HG03521 (cell line): Measurements from ENCODE around the gene WASHC4.

Experiments used
- ATAC-seq: cut with Tn5 transposase; IDR thresholded peaks from one replicate; pipeline ENCODE4 v1.9.1; 2021; ENCODE audit warnings: mild to moderate bottlenecking, moderate library complexity; ENCODE audit not compliant: unreplicated experiment

WASHC4 gene, protein sequence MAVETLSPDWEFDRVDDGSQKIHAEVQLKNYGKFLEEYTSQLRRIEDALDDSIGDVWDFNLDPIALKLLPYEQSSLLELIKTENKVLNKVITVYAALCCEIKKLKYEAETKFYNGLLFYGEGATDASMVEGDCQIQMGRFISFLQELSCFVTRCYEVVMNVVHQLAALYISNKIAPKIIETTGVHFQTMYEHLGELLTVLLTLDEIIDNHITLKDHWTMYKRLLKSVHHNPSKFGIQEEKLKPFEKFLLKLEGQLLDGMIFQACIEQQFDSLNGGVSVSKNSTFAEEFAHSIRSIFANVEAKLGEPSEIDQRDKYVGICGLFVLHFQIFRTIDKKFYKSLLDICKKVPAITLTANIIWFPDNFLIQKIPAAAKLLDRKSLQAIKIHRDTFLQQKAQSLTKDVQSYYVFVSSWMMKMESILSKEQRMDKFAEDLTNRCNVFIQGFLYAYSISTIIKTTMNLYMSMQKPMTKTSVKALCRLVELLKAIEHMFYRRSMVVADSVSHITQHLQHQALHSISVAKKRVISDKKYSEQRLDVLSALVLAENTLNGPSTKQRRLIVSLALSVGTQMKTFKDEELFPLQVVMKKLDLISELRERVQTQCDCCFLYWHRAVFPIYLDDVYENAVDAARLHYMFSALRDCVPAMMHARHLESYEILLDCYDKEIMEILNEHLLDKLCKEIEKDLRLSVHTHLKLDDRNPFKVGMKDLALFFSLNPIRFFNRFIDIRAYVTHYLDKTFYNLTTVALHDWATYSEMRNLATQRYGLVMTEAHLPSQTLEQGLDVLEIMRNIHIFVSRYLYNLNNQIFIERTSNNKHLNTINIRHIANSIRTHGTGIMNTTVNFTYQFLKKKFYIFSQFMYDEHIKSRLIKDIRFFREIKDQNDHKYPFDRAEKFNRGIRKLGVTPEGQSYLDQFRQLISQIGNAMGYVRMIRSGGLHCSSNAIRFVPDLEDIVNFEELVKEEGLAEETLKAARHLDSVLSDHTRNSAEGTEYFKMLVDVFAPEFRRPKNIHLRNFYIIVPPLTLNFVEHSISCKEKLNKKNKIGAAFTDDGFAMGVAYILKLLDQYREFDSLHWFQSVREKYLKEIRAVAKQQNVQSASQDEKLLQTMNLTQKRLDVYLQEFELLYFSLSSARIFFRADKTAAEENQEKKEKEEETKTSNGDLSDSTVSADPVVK

DNA sequence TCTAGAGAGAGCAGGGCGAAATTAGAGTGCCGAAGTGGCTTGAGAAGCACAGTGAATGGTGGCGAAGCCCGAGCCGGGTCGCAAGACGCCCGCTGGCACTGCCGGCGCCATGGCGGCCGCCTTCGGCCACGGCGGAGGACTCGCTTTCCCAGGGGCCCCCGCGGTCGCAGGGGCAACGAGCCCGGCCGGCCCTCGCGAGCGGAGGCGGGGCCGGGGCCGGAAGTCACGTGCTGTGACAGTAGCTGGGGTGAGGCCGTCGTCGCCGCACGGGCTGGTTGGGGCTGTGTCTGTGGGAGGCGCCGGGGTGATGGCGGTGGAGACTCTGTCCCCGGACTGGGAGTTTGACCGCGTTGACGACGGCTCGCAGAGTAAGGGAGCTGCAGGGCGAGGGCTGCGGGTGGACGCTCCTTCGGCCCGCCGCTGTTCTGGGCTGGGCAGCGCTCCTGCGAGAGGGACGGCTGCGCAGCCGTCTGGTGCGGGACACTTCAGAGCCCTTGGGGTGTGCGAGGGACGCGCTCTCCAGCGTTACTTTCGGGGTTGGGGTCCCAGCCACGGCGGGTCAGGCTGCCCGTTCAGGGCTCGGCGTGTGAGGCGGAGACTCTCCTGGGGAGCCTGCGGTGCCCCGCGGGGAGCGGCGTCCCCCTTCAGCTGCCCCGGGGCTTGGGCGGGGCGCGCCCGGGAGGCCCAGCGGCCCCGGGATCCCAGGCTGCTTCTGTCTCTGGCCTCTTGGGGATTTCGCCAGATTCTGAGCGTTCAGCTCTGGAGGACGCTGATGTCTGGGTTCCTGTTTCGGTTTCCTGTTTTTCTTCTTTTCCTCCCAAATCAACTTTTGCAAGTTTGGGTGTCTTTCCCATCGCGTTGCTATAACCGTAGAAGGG is at the start of gene WASHC4:
Gene WASHC4, plus strand, starts transcription at position 238 of the 878 bp plus-strand sequence. Its CDS starts 70 bp downstream, at position 308.
- ATAC-seq = peak; percentile 95

DNA sequence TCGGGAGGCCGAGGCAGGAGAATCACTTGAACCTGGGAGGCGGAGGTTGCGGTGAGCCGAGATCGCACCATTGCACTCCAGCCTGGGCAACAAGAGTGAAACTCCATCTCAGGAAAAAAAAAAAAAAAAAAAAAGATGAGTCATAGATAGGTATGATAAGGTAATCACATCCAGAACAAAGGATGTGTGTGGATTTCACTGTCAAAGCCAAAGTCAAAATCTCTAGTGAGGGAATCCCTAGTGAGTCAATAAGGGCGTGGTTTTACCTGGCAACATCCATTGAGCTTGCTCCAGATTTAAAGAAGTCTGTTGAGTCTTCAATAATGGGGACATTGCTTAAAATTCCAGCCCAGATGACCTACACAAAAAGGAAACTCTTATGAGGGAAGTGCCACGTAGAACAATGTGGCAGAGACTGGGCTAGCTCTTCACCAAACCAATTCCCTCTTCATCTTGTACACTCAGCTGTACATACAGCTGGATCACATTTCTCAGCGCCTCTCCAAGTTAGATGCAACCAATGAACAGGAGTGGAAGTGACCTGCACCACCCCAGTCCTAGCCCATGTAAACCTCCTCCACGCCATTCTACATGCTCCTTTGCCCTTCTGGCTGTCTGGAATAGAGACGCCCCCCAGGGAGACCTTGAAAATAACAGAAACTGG is 46.7 kb upstream of the WASHC4 start:
- ATAC-seq = no peak

DNA sequence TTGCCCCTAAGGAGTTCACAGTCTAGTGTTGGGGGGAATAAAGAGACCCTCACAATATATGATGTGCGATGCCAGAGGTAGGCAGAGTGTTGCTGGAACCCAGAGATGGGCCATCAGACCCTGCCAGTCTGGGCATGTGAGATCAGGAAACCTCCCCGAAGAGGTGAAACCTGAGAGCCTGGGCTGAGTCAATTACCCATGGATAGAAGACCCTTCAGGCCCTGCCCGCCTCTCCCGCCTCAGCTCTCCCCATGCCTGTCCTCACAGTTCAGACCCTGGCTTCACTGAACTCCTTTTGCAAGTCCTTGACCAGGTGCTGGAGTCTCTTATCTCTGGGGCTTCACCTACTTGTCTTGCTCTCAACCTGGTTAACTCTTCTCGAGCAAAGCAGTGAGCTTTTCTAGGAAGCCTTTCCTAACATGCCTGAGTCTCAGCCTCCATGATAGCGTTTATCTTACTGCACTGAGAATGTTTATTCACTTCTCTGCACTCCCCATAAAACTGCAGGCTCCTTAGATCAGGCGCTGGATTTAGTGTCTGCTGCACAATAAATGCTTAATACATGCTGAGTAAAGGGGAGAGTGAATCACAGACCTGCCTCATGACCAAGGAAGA is 42.9 kb upstream of the WASHC4 start:
- ATAC-seq = no peak

DNA sequence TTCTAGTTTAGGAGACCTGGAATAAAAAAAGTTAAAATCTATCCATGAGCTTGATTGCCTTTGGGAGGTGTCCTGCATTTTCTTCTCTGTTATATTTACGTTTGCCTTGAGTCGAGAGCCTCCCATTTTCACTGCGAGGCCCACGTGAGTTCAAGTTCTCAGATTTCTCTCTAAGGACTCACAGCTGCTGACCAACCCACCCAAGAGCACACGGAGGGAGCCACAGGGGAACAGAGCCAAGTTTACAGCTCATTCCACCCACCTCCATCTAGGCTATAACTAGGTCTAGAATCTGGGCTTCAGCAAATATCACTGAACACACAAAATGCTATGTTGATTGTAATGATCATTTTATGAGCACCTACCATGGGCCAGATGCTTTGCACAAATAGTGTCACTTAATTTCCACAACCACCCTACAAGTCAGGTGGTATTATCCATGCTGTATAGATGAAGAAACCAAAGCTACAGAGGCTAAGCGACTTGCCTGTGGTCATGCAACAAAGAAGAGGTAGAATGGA is 40.0 kb upstream of the WASHC4 start:
- no peak for ATAC-seq

DNA sequence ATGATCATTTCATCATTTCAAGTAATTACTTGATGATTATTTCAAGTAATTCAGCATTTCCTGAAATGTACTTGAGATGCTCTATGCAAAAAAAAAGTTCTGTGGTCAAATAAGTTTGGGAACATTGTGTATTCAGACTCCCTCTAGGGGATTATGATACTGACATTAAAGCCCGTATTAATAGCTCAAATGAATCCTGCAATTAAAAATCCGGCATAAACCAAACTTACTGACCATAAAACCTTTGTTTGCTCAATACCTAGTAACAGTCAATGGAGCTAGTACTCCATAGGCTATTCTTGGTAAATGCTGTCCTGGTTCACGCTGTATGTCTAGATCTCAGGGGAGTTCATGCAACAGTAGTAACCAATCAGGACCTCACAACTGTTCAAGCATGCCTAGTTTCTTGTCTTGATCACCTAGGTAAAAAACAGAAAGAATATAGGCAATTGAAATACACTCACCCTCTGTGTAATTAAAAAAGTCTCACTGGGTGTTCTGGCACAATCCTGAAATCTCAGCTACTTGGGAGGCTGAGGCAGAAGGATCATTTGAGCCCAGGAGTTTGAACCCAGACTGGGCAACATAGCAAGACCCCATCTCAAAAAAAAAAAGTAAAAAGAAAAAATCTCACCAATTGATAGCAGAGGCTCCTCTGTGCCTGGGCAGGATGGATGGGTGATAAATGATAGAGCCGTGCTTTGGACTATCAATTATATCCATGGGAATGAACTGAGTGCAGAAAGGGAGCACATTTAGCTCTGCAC is 37.4 kb upstream of the WASHC4 start:
- ATAC-seq = no peak

DNA sequence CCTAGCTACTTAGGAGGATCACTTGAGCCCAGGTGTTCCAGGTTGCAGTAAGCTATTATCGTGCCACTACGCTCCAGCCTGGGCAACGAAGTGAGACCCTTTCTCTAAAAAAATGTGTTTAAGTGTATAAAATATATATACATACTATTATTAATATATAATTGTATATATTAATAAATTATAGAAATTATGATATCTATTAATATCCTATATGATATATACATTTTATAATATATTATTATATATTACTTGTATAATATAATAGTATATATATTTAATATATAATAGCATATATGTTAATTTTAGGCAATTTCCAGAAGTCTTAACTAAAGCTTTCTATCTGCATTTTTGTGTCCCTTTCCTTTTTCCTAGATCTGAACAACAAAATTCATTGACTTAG is 35.5 kb upstream of the WASHC4 start:
- ATAC-seq = no peak

DNA sequence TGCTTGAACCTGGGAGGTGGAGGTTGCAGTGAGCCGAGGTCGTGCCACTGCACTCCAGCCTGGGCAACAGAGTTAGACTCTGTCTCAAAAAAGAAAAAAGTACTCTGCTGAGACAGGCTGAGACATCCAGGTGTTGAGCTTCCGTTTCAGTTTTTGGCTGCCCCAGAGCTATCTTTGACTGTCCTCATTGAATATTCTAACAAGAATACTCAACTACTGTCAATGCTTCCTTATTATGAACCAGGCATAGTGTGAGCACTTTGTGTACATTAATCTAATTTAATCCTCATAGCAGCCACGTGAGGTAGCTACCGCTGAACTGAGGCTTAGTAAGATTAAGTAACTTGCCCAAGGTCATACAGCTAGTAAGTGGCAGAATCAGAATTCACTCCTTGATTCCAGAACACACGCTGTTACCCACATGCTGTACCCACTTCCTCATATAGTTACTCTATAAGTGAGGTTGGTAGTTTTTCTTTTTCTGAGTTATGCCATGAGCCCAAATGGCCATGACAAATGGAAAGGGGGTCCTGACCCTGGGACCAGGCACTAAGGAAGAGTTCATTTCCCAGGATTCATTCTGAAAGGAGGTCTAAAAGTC is 34.5 kb upstream of the WASHC4 start:
- no peak for ATAC-seq

DNA sequence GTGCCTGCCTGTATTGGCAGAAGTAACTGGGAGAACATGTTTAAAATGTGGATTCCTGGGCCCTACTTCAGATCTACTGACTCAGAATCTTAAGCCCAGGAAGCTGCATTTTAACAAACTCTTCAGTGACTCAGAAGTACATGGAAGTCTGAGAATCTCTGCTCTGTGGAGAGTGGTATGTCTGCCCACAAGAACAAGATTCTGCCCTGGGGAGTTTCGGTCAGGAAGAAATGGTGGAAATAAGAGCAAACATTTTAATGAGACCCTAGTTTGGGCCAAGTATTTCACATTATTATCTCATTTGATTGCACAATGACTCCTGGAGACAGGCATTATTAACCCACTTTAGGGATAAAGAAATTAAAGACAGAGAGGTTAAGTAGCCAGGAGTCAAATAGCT is 31.4 kb upstream of the WASHC4 start:
- no peak for ATAC-seq

DNA sequence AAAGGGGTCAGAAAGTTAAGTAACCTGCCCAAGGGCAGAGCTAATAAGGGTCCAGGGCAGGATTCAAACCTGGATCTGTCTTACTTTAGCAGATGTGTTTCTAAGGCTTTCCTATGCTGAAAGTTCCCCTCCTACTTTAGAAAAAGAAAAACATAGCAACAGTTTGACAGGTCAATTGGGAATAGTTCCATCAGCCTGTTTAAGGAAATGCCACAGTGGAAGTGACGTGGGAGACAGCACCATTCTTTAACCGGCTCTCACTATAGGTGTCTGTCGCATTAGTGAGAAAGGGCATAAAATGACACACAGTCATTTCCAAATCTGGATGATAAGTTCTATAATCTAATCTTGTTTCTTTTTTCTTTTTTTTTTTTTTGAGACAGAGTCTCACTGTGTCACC is 30.6 kb upstream of the WASHC4 start:
- ATAC-seq = no peak

DNA sequence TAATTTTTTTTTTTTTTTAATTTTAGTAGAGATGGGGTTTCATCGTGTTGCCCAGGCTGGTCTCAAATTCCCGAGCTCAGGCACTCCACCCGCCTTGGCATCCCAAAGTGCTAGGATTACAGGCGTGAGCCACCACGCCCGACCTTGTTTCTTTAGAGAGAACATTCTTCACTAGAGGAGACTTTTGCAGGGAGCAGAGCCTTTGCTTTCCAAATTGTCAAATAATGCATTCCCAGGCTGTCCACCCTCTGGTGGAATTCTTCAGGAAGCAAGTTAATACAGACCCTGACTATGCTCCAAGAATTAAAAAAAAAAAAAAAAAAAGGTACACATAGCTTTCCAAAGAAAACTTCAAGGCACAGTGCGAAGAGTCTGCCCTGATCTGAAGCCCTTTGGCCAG is 30.1 kb upstream of the WASHC4 start:
- no peak for ATAC-seq

DNA sequence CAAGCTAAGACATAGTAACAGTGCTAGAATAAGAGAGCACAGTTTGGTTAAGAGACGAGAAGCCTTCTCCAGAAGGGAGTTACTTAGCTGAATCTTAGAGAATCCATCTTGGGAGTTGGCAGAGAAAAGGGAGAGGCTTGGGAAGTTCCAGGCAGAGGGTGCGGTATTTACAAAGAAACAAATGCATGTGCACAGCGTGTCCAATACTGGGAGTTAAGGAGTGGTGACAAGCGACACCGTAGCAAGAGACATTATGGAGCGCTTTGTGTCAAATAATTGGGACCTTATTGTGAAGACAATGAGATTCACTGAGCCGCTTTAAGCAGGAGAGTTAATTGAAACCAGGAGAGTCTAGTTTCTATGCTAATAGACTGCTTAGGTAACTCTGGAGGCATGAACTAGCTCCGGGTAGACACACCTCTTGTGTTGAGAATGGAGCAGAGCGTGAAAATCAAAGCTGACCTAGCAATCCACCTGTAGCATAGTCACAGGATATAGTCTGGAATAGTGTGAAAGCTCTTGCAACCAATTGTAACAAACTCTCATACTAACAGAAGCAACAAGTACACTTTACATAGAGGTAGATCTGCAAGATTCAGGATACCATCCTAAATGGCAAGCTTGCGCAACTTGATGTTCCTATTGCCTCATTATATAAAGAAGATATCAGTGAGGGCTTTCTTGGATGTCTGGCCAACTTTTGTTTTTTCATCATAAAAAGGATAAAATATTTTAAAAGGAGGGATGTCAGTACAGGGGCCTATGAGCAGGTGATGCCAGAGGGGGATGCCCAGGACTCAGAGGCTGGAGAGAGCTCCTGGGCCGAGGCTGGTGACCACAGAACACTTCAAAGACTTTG is 28.6 kb upstream of the WASHC4 start:
- ATAC-seq = no peak

DNA sequence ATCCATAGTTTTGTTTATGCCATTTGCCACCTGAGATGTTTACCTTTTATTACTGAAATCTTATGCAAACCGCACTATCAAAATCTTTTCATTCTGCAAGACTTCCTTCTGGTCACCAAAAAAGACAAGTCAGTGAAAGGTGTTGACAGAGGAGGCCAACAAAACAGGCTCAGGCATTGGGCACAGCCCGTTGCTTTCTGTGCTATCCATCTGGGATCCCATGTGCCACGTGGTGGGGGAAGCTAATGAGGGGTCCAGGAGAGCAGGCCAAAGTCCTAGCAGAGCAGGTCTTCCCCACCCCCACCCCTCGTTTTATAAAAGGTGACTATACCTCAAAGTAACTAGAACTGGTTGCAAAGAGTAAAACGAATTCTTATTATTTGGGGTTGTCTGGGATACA is 24.5 kb upstream of the WASHC4 start:
- no peak for ATAC-seq

DNA sequence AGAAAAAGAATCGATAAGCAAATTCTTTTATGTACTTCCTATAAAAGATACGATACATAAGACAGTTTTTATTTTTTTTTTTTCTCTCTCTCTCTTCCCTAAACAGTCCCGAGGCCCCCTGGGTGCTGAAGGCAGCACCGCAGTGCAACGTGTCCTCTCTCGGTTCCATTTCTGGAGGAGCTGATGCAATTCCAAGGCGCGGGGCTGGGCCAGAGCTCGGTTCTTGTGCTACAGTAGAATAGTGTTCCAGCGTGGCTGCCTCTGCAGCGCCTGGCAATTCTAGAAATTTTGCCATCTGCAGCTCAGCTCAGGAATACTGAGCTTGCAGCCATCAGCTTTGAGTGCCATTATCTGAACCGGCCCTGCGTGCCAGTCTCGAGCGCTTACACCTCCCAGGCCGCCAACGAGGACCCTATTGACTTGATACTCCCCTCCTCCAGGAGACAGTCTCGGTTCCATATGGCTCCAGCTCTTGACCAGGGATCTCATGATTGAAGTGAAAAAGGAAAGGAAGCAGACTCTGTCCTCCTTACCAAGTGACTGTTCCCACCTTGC is 23.9 kb upstream of the WASHC4 start:
- ATAC-seq = no peak

DNA sequence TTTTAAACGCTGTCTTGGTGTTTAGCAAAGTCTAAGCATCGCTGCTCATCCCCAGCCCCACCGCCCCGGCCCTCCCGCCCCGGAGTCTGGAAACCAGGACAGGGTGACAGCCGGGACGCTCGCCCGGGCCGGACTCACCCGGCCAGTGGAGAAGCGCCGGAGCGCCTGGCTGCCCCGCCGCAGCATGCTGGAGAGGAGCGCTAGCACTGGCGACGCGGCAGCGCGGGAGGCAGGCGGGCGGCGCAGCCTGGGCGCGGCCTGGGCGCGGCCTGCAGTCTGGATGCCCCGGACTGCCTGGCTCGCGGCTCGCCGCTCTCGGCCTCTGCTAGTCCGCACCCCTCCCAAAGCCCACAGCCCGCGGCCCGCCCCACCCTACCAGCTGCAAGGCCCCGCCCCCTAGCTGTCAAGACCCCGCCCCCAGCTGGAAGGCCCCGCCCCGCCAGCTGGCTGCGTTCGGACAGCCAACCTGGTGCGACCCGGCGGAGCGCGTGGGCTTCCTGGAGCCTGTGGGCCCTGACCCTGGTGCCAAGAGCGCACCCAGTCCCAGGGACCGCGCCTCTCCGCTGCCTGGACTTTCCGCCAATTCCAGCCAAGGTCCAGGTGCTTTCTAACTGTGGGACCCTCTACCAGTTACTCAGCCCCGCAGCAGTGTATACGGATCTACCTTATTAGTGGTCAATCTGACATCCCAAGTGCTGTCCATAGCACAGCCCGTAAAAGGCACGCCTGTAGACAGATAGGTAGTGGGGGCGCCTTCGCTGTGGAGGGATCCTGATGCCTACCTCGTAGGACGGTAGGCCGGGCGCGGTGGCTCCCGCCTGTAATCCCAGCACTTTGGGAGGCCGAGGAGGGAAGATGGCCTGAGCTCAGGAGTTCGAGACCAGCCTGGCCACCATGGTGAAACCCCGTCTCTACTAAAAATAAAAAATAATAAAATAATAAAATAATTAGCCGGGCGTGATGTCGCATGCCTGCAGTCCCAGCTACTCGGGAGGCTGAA is 23.0 kb upstream of the WASHC4 start, which contains the start of gene ALDH1L2:
Gene ALDH1L2, minus strand, starts transcription at position 208 of the 1,000 bp plus-strand sequence. Its CDS starts 22 bp downstream, at position 186.
- peak; percentile 80 for ATAC-seq

DNA sequence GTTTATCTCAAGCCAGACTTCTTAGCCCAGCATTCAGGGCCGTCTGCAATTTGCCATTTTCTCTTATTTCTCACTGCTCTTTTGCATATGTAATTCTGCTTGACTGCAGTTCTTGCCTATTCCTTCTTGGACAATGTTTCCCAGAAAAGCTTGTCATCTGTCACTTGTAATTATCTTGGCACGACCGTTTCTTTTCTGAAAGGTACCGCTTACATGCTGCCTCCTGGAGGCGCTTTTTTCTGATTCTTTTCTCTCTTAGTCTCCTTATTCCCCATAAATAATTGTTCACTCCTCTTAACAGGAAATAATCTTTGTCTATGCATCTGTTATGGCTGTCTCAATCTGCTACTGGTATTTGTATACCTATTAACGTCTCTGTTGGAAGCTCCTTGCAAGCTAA is 22.0 kb upstream of the WASHC4 start:
- ATAC-seq = no peak
